Measurements from ENCODE around the gene RIPK3.

Gene RIPK3

DNA sequence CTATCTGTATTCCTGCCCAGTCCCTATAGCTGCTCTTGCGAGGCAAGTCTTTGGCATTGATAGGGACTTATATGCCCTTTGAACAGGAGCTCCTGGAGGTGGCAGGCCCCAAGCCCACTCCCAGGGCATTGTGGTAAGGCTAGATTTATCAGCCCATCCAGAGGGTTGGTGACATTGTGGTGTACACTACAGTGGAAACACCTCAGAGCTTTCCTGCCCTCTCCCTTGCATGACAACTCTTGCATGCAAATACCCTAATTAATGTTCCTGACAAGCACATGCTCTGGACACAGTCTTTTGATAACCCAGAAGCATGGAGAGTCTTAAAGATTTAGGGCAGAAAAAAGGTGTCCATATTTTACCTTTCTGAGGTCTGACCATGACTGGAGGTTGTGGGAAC, 815 bp upstream of the RIPK3 start:
- H3K27ac ChIP-seq, result no peak overlapping the region
- no peaks in the 10 kb centered on the region for H3K4me1 ChIP-seq
- no peaks in the 10 kb centered on the region for H3K27me3 ChIP-seq (ENCODE audit: control insufficient read depth, insufficient read depth, low read length)
- TF ChIP-seq, protein P1, sequence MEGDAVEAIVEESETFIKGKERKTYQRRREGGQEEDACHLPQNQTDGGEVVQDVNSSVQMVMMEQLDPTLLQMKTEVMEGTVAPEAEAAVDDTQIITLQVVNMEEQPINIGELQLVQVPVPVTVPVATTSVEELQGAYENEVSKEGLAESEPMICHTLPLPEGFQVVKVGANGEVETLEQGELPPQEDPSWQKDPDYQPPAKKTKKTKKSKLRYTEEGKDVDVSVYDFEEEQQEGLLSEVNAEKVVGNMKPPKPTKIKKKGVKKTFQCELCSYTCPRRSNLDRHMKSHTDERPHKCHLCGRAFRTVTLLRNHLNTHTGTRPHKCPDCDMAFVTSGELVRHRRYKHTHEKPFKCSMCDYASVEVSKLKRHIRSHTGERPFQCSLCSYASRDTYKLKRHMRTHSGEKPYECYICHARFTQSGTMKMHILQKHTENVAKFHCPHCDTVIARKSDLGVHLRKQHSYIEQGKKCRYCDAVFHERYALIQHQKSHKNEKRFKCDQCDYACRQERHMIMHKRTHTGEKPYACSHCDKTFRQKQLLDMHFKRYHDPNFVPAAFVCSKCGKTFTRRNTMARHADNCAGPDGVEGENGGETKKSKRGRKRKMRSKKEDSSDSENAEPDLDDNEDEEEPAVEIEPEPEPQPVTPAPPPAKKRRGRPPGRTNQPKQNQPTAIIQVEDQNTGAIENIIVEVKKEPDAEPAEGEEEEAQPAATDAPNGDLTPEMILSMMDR (IDR thresholded peaks at IDR 0.05), result no peak
- H3K4me2 ChIP-seq (ENCODE audit: low read length), result no peak overlapping the region
- no peak overlapping the region for H2AFZ ChIP-seq
- H3K79me2 ChIP-seq, result no peaks in the 10 kb centered on the region
- no peaks in the 10 kb centered on the region for H3K36me3 ChIP-seq (ENCODE audit: control insufficient read depth, insufficient read depth, low read length)
- no peak overlapping the region for H3K9ac ChIP-seq
- H3K4me3 ChIP-seq (ENCODE audit: low read depth, low read length), result no peak overlapping the region
- no peaks in the 10 kb centered on the region for H3K9me3 ChIP-seq (ENCODE audit: control insufficient read depth, low read length)

DNA sequence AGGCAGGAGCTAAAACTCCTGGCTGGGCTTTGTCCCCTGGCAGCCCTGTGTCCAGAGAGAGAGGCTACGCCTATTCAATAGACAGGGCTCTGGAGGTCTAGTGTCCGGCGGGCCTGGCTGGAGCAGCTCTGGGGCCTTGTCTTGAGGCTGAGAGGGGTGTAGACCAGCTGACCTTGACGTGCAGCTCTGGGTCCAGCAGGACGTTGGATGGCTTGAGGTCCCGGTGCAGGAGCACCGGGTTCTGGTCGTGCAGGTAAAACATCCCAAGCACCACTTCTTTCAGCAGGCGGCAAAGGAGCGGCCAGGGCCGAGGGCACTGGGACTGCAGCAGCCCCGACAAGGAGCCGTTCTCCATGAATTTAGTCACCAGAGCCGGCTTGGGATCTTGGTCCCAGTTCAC, 948 bp downstream of the RIPK3 start:
- TF ChIP-seq, protein P1 (IDR thresholded peaks at IDR 0.05), result no peak
- Histone ChIP-seq H3K9me3 (ENCODE audit: control insufficient read depth, low read length) (no peaks in the 10 kb centered on the region), H2AFZ (no peak overlapping the region), H3K9ac (no peak overlapping the region), H3K79me2 (no peaks in the 10 kb centered on the region), H3K4me2 (ENCODE audit: low read length) (peak overlapping the region; percentile 42), H3K27me3 (ENCODE audit: control insufficient read depth, insufficient read depth, low read length) (no peaks in the 10 kb centered on the region), H3K27ac (no peak overlapping the region), H3K4me1 (peaks cover 3% of the 10 kb centered on the region), H3K4me3 (ENCODE audit: low read depth, low read length) (no peak overlapping the region), H3K36me3 (ENCODE audit: control insufficient read depth, insufficient read depth, low read length) (no peaks in the 10 kb centered on the region)

DNA sequence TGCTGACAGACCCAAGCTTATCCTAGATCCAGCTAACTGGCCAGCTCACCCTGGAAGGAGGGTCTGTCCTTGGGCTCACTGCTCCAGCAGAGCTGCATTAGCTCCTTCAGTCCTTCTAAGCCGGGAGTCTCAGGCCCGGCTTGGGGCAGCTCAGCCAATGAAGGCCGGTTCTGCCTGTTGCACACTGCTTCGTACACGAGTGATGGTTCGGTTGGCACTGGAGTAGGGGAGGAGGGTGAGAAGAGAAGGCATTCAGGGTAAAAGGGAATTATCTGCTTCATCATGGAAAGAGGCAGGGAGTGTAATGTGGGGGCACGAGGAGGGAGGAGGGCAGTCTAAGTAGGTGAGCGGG, 2.0 kb downstream of the RIPK3 start:
- Histone ChIP-seq H3K27me3 (ENCODE audit: control insufficient read depth, insufficient read depth, low read length) (no peaks in the 10 kb centered on the region), H3K4me2 (ENCODE audit: low read length) (no peak overlapping the region), H3K9me3 (ENCODE audit: control insufficient read depth, low read length) (no peaks in the 10 kb centered on the region), H3K79me2 (no peaks in the 10 kb centered on the region), H3K9ac (no peak overlapping the region), H3K27ac (no peak overlapping the region), H3K4me3 (ENCODE audit: low read depth, low read length) (no peak overlapping the region), H3K4me1 (peaks cover 3% of the 10 kb centered on the region), H3K36me3 (ENCODE audit: control insufficient read depth, insufficient read depth, low read length) (no peaks in the 10 kb centered on the region), H2AFZ (no peak overlapping the region)
- TF ChIP-seq, protein P1 (IDR thresholded peaks at IDR 0.05), result no peak

DNA sequence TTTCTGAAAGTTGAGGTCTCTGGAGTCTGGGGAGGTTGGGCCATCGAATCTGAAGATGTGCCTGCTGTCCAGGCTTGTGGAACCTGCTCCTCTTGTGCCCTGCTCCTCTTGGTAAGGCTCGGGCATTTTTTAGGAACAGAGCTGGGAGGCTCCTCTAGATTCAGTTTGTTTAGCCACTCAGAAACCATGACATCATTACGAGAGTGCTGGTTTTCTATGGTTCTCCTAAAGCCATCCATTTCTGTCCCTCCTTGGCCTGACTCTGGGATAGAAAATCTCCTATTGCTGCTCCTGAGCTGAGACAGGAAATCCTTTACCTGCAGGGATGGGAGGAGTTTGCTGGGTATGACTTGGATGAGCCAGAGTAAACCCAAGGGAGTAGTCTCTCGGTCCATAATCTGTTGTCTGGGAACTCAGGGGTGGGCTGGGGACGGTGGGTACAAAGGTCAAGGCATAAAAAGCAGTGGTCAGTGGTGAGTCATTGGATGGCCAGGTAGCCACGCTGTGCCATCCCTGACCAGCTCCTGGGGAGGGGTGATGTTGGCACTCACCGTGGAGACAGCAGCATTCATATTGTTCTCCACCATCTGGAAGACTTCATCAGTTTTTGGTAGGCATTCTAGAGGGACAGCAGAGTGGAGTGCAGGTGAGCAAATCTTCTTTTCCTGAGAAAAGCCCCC, 2.5 kb downstream of the RIPK3 start:
- TF ChIP-seq, protein P1 (IDR thresholded peaks at IDR 0.05), result no peak
- Histone ChIP-seq H3K36me3 (ENCODE audit: control insufficient read depth, insufficient read depth, low read length) (no peaks in the 10 kb centered on the region), H3K27ac (no peak overlapping the region), H3K79me2 (no peaks in the 10 kb centered on the region), H3K4me1 (peaks cover 8% of the 10 kb centered on the region), H3K9me3 (ENCODE audit: control insufficient read depth, low read length) (no peaks in the 10 kb centered on the region), H3K4me2 (ENCODE audit: low read length) (no peak overlapping the region), H3K27me3 (ENCODE audit: control insufficient read depth, insufficient read depth, low read length) (no peaks in the 10 kb centered on the region), H3K4me3 (ENCODE audit: low read depth, low read length) (no peak overlapping the region), H2AFZ (no peak overlapping the region), H3K9ac (no peak overlapping the region)

Data from parathyroid adenoma (tissue), 2 donors.